Thyroid gland (tissue), 4 donors: ENCODE data around the gene UQCR11.

Experiments
- CTCF ChIP-seq, 6 experiments: fragments of 200-600 bp in 3 of 6; fragments of 450-650 bp in 3 of 6; sonication (generic) in 3 of 6; IDR thresholded peaks; one replicate each; pipeline ENCODE4 v1.5.1; 2016 to 2019; ENCODE audit warnings: antibody characterized with exemption in 6 of 6, mild to moderate bottlenecking in 2 of 6, inconsistent platforms in 1 of 6, moderate library complexity in 1 of 6
- POLR2A ChIP-seq, 2 donors: fragments of 450-650 bp; IDR thresholded peaks; one replicate each; pipeline ENCODE4 v1.6.1; 2017; ENCODE audit warnings: antibody characterized with exemption in 2 of 2, mild to moderate bottlenecking in 2 of 2, moderate library complexity in 1 of 2

GRCh38 chr19:1618157-1619093 lies 13.2 kb upstream of the UQCR11 start:
- peak in 4 of 6 experiments; percentile 14 to 38 (median 31) for TF ChIP-seq CTCF (IDR thresholded peaks at IDR 0.05)
- TF ChIP-seq POLR2A (IDR thresholded peaks at IDR 0.05), result no peak
